Activated naive CD8-positive, alpha-beta T cell treated with anti-CD3 and anti-CD28 coated beads, Interleukin-2, amount 10 ng/mL, durations not matched to agents 7 days and 5 days (primary cell): ENCODE measurements around the gene RPS26. TPM values are rescaled to one million over a fixed set of nuclear protein-coding genes. Genes with fewer than 3 reads are reported as not detected.

Source experiments
- ATAC-seq: fragments of 150-1000 bp; cut with Tn5 transposase; one replicate; pipeline ENCODE4 v1.10.0; 2021; ENCODE audit warnings: low read depth, moderate library complexity
- POLR2A ChIA-PET: fragments of 350-600 bp; sonication (Branson Sonifier 250); formaldehyde crosslinking; loops from one replicate; lab custom pipeline; 2021; ENCODE audit warnings: antibody characterized with exemption; lab: Charles Lee
- DNase-seq: peaks from one replicate; pipeline ENCODE4 v3.0.0; 2021
- H3K27ac Mint-ChIP-seq: one replicate; pipeline ENCODE4 v1.8.0; 2022; ENCODE audit warnings: mild to moderate bottlenecking, mixed read lengths
- H3K27me3 Mint-ChIP-seq: one replicate; pipeline ENCODE4 v1.8.0; 2022; ENCODE audit warnings: mild to moderate bottlenecking, moderate library complexity, mixed read lengths
- H3K36me3 Mint-ChIP-seq: one replicate; pipeline ENCODE4 v1.8.0; 2021; ENCODE audit warnings: mild to moderate bottlenecking, mixed read lengths
- H3K4me1 Mint-ChIP-seq: one replicate; pipeline ENCODE4 v1.8.0; 2021; ENCODE audit warnings: mixed read lengths
- H3K4me3 Mint-ChIP-seq: one replicate; pipeline ENCODE4 v1.8.0; 2022; ENCODE audit warnings: mild to moderate bottlenecking, moderate library complexity, mixed read lengths
- H3K9me3 Mint-ChIP-seq: one replicate; pipeline ENCODE4 v1.8.0; 2021; ENCODE audit warnings: mixed read lengths
- total RNA-seq, 2 experiments: library from RNA; stranded (reverse); gene quantifications; one replicate each; pipeline ENCODE4 v1.2.3, GENCODE V29; 2021

The RPS26 gene
- total RNA-seq, 2 experiments from 2014 or later, result 39.1 to 42.6 TPM

DNA sequence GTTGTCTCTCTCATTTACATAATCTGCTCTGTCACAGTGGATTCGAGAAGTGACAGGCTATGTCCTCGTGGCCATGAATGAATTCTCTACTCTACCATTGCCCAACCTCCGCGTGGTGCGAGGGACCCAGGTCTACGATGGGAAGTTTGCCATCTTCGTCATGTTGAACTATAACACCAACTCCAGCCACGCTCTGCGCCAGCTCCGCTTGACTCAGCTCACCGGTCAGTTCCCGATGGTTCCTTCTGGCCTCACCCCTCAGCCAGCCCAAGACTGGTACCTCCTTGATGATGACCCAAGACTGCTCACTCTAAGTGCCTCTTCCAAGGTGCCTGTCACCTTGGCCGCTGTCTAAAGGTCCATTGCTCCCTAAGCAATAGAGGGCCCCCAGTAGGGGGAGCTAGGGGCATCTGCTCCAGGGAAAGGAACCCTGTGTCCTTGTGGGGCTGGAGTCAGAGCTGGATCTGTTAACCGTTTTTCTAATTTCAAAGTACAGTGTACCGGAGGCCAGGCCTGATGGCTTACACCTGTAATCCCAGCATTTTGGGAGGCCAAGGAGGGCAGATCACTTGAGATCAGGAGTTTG is 43.3 kb downstream of the RPS26 start:
- POLR2A ChIA-PET, result interaction anchor here (0.6 to 3.8 kb wide), 5 partner anchors 19 to 33 kb away, joined by 3 to 22 read pairs (median 4); partner anchors contain the start of genes PA2G4 and ZC3H10
- Mint-ChIP-seq H3K27ac (no peak overlapping the region), H3K4me3 (no peak overlapping the region), H3K4me1 (peaks cover 15% of the 10 kb centered on the region), H3K9me3 (no peaks in the 10 kb centered on the region), H3K36me3 (no peaks in the 10 kb centered on the region), H3K27me3 (peaks cover 20% of the 10 kb centered on the region)
- DNase-seq (peak; percentile 47), ATAC-seq (peak; percentile 59)

GRCh38 chr12:56086096-56086495 is 44.4 kb downstream of the RPS26 start:
- DNase-seq (no peak), ATAC-seq (no peak)
- H3K9me3 Mint-ChIP-seq, result no peaks in the 10 kb centered on the region
- H3K27ac Mint-ChIP-seq, result no peak overlapping the region
- POLR2A ChIA-PET, result interaction anchor here (0.6 to 3.8 kb wide), 8 partner anchors 15 to 300 kb away, joined by 3 to 22 read pairs (median 4); partner anchors contain the start of genes ESYT1, PA2G4 and ZC3H10
- H3K4me3 Mint-ChIP-seq, result no peak overlapping the region
- H3K27me3 Mint-ChIP-seq, result peaks cover 13% of the 10 kb centered on the region
- peaks cover 12% of the 10 kb centered on the region for H3K4me1 Mint-ChIP-seq
- H3K36me3 Mint-ChIP-seq, result no peaks in the 10 kb centered on the region

DNA sequence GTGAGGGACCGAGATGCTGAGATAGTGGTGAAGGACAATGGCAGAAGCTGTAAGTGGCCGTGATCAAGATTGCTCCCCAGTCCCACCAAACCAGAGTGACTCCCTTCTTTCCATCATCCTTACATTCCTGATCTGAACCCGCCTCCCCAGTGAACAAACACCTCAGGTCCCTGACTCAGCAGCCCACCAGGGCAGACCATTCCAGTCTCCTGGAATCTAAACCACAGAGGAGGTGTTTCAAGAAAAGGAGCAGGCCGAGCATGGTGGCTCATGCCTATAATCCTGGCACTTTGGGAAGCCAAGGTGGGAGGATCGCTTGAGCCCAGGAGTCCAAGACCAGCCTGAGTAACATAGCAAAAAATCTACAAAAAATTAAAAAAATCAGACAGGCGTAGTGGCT is 44.9 kb downstream of the RPS26 start:
- H3K27me3 Mint-ChIP-seq, result peaks cover 8% of the 10 kb centered on the region
- no peaks in the 10 kb centered on the region for H3K9me3 Mint-ChIP-seq
- POLR2A ChIA-PET, result interaction anchor here (0.6 to 3.8 kb wide), 6 partner anchors 15 to 301 kb away, joined by 3 to 22 read pairs (median 3); partner anchors contain the start of genes ESYT1 and PA2G4
- peaks cover 11% of the 10 kb centered on the region for H3K4me1 Mint-ChIP-seq
- no peak overlapping the region for H3K4me3 Mint-ChIP-seq
- H3K36me3 Mint-ChIP-seq, result no peaks in the 10 kb centered on the region
- DNase-seq (no peak), ATAC-seq (no peak)
- H3K27ac Mint-ChIP-seq, result no peak overlapping the region

DNA sequence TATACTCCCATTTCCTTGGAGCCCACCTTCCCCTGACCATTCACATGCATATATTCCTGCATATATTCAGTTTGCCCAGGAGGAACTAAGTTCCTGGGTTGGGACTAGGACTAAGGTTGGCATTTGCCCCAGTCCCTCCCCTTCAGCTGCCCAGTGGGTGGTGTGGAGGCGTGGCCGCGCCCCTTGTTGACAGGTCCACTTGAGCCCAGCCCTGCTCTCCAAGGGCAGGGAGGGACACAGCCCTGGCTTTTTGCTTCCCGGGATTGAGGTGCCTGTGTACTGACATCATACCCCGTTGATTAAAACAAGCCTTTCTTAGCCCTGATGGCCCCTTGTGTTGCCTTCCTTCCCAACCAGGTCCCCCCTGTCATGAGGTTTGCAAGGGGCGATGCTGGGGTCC is 45.5 kb downstream of the RPS26 start:
- Mint-ChIP-seq H3K4me3 (no peak overlapping the region), H3K36me3 (no peaks in the 10 kb centered on the region), H3K27ac (no peak overlapping the region), H3K27me3 (peaks cover 3% of the 10 kb centered on the region), H3K9me3 (no peaks in the 10 kb centered on the region), H3K4me1 (peaks cover 9% of the 10 kb centered on the region)
- ATAC-seq, result no peak
- POLR2A ChIA-PET, result no interaction called here
- no peak for DNase-seq

Other genes with a start within 250 kb of the RPS26 start
- gene SARNP, start 224.2 kb upstream of the RPS26 start, total RNA-seq, result 10 to 100 TPM; 80.6 to 82.4 TPM
- 10 to 100 TPM; 43.4 to 45.4 TPM for gene ORMDL2, start 223.9 kb upstream of the RPS26 start, total RNA-seq
- gene DNAJC14, start 212.3 kb upstream of the RPS26 start, total RNA-seq, result 10 to 100 TPM; 32.3 to 37.9 TPM
- gene MMP19, start 199.0 kb upstream of the RPS26 start, total RNA-seq, result 1 to 10 TPM in 1 of 2 experiments, under 1 TPM in 1; 0.89 to 1.7 TPM
- 10 to 100 TPM; 48.3 to 48.7 TPM for gene PYM1, start 114.0 kb upstream of the RPS26 start, total RNA-seq
- gene DGKA, start 110.8 kb upstream of the RPS26 start, total RNA-seq, result 100 to 1,000 TPM; 783 to 790 TPM
- under 1 TPM in 1 of 2 experiments, not detected in 1; 0.42 TPM for gene PMEL, start 75.9 kb upstream of the RPS26 start, total RNA-seq
- 100 to 1,000 TPM; 117 to 125 TPM for gene CDK2, start 75.1 kb upstream of the RPS26 start, total RNA-seq
- gene RAB5B, start 67.8 kb upstream of the RPS26 start, total RNA-seq, result 10 to 100 TPM; 69.7 to 72.4 TPM
- 10 to 100 TPM in 1 of 2 experiments, 1 to 10 TPM in 1; 8.1 to 11.4 TPM for gene SUOX, start 44.6 kb upstream of the RPS26 start, total RNA-seq
- gene IKZF4, start 20.9 kb upstream of the RPS26 start, total RNA-seq, result 10 to 100 TPM; 14.9 to 18.2 TPM
- gene ERBB3, start 38.2 kb downstream of the RPS26 start, total RNA-seq, result 1 to 10 TPM; 7.1 to 8.1 TPM
- gene PA2G4, start 62.6 kb downstream of the RPS26 start, total RNA-seq, result 100 to 1,000 TPM; 226 to 227 TPM
- 1,000 to 10,000 TPM; 4,462 to 4,551 TPM for gene RPL41, start 74.7 kb downstream of the RPS26 start, total RNA-seq
- 10 to 100 TPM; 10.6 to 12.0 TPM for gene ZC3H10, start 76.3 kb downstream of the RPS26 start, total RNA-seq
- 100 to 1,000 TPM; 251 TPM for gene ESYT1, start 86.3 kb downstream of the RPS26 start, total RNA-seq
- gene MYL6B, start 110.7 kb downstream of the RPS26 start, total RNA-seq, result 10 to 100 TPM; 46.6 to 47.8 TPM
- gene MYL6, start 116.4 kb downstream of the RPS26 start, total RNA-seq, result 1,000 to 10,000 TPM; 1,083 to 1,169 TPM
- gene SMARCC2, start 147.6 kb downstream of the RPS26 start, total RNA-seq, result 100 to 1,000 TPM; 162 to 174 TPM
- gene RNF41, start 180.0 kb downstream of the RPS26 start, total RNA-seq, result 10 to 100 TPM; 36.1 to 38.1 TPM
- 10 to 100 TPM; 43.4 to 47.1 TPM for gene NABP2, start 182.4 kb downstream of the RPS26 start, total RNA-seq
- gene SLC39A5, start 188.1 kb downstream of the RPS26 start, total RNA-seq, result 1 to 10 TPM in 1 of 2 experiments, not detected in 1; 1.4 TPM
- 10 to 100 TPM; 45.3 to 49.4 TPM for gene ANKRD52, start 216.5 kb downstream of the RPS26 start, total RNA-seq
- gene COQ10A, start 225.0 kb downstream of the RPS26 start, total RNA-seq, result 10 to 100 TPM; 23.3 to 26.0 TPM